GM06990 (cell line): ENCODE data around the gene NES.
"Not testable (repeated sequence)": the region's sequence is repeated elsewhere in the genome, so short reads cannot be mapped to it uniquely, and the experiment has no call there.

Source experiments
- DNase-seq: peaks from one replicate; pipeline ENCODE4 v3.0.0-alpha.2; 2011; ENCODE audit not compliant: insufficient read length; ENCODE audit errors: extremely low read depth
- H3K27me3 ChIP-seq: replicated peaks from 2 replicates; pipeline ENCODE4 v1.6.0; 2011; ENCODE audit warnings: low read length; ENCODE audit not compliant: control insufficient read depth, insufficient read depth
- H3K36me3 ChIP-seq: 2 replicates; pipeline ENCODE4 v1.5.1; 2011; ENCODE audit warnings: low read length; ENCODE audit not compliant: control insufficient read depth, insufficient read depth
- H3K4me3 ChIP-seq: replicated peaks from 2 replicates; pipeline ENCODE4 v1.5.1; 2011; ENCODE audit warnings: low read depth, mild to moderate bottlenecking, control low read depth, low read length
- TF ChIP-seq, protein P1 (sequence below): IDR thresholded peaks from 2 replicates; pipeline ENCODE4 v1.5.1; 2011; ENCODE audit warnings: low read length, control low read depth, mild to moderate bottlenecking, inconsistent platforms; ENCODE audit not compliant: insufficient read depth, poor library complexity, severe bottlenecking

NES gene

DNA sequence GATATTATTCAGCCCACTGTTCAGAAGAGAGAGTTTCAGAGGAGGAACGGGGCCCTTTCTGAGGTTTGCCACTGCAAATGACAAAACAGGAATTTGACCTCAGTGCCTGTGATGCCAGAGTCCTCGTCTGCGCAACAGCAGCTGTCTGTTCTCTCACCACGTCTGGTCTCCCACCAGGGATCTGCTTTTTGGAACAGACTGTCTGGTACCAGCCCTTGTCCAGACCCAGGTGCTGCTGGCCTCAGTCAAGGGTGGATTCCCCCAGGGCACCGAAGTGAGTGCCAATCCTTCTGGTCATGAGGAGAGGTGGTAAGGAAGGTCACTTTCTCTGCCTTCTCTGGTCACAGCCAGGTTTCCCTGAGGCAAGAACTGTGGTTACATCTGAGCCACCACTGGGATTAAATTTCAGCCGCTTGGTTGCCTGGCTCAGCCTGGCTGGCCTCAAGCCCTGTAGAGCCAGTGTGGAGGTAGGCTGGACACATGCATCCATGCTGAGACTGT is 37.6 kb downstream of the NES start:
- Histone ChIP-seq H3K4me3 (no peak overlapping the region), H3K36me3 (no peaks in the 10 kb centered on the region), H3K27me3 (peaks cover 3% of the 10 kb centered on the region; the same call in 1 of the 2 replicates)
- no peak for DNase-seq
- TF ChIP-seq, protein P1, sequence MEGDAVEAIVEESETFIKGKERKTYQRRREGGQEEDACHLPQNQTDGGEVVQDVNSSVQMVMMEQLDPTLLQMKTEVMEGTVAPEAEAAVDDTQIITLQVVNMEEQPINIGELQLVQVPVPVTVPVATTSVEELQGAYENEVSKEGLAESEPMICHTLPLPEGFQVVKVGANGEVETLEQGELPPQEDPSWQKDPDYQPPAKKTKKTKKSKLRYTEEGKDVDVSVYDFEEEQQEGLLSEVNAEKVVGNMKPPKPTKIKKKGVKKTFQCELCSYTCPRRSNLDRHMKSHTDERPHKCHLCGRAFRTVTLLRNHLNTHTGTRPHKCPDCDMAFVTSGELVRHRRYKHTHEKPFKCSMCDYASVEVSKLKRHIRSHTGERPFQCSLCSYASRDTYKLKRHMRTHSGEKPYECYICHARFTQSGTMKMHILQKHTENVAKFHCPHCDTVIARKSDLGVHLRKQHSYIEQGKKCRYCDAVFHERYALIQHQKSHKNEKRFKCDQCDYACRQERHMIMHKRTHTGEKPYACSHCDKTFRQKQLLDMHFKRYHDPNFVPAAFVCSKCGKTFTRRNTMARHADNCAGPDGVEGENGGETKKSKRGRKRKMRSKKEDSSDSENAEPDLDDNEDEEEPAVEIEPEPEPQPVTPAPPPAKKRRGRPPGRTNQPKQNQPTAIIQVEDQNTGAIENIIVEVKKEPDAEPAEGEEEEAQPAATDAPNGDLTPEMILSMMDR = no peak

DNA sequence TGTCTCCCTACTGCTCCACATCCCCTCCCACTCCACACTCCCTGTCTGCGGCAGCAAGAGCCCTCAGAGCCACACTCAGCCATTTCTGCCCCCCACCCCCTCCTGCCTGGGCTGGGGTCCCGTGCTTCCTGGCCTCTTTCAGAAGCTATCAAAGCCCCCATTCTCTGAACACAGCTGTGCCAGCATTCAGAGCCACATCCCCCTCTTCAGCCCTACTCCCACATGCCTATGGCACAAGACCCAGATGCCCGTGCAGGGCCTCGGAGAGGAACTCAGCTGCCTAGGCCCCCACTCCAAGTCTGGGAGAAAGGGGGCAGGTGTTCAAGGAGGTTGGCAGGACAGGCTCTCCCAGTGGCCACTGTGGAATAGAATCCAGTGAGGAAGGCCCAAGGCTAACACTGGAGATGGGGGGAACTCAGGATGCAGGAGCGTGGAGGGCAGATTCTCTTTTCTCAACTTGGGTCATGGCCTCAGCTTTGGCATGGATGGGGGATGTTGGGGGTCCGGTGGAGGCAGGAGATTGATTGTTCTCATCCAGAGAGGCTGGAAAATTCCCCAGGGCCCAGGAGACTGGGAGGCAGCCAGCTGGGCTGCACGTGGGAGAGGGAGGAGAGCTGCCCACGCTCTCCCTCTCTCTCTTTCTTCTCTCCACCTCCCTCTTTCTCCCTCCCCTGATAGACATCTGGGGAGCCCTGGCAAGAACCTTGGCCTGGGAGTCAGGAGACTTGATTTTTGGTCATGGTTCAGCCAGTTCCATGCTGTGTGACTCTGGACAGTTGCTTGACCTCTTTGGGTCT is 38.8 kb downstream of the NES start:
- DNase-seq = no peak
- Histone ChIP-seq H3K36me3 (no peaks in the 10 kb centered on the region), H3K4me3 (no peak overlapping the region), H3K27me3 (peaks cover 3% of the 10 kb centered on the region)
- TF ChIP-seq, protein P1 = no peak

DNA sequence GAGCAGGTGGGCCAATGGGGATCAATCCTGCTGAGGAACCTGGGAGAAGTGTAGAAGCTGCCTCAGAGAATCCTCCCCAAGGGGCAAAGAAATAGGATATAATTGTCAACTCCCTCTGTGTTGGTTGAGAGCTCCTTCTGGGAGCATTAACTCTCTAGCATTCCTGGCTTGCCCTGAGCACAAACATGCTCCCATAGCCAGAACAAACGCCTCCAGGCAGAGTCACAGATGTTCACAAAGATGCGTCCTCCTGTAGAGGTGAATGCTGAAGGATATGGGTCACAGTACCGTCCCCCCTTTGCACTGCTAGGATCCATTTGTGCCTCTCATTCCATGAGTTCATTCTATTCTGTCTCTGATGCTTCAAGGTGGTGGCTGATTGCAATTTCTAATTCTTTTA is 44.9 kb downstream of the NES start:
- Histone ChIP-seq H3K27me3 (no peaks in the 10 kb centered on the region; the same call in none of the 2 replicates), H3K36me3 (no peaks in the 10 kb centered on the region), H3K4me3 (no peak overlapping the region)
- TF ChIP-seq, protein P1 = no peak
- no peak for DNase-seq

DNA sequence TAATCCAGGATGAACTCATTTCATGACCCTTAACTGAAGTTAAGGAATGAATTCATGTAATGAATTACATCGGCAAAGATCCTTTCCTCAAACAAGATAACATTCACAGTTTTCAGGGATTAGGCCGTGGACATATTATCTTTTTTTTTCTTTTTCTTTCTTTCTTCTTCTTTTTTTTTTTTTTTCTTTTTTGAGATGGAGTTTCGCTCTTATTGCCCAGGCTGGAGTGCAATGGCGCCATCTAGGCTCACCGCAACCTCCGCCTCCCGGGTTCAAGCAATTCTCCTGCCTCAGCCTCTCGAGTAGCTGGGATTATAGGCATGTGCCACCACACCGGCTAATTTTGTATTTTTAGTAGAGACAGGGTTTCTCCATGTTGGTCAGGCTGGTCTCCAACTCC is 46.1 kb downstream of the NES start:
- not testable (repeated sequence) for H3K27me3 ChIP-seq, H3K36me3 ChIP-seq, H3K4me3 ChIP-seq, DNase-seq

DNA sequence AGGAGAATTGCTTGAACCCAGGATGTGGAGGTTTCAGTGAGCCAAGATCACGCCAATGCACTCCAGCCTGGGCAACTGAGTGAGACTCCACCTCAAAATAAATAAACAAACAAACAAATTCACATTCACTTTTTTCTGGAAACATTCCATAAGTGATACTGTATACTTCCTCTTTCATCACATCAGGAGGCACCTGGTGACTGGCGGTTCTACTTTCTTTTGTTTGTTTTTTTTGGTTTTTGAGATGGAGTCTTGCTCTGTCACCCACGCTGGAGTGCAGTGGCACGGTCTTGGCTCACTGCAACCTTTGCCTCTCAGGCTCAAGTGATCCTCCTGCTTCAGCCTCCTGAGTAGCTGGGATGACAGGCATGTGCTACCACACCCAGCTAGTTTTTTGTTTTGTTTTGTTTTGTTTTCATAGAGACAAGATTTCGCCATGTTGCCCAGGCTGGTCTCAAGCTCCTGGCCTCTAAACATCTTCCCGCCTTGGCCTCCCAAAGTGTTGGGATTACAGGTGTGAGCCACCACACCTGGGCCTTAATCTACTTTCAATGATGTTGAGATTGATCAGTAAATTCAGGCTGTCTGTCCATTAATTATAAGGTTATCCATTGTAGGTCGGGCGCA is 47.3 kb downstream of the NES start:
- TF ChIP-seq, protein P1 = no peak
- DNase-seq = no peak
- Histone ChIP-seq H3K4me3 (no peak overlapping the region), H3K36me3 (no peaks in the 10 kb centered on the region), H3K27me3 (no peaks in the 10 kb centered on the region; the same call in none of the 2 replicates)

DNA sequence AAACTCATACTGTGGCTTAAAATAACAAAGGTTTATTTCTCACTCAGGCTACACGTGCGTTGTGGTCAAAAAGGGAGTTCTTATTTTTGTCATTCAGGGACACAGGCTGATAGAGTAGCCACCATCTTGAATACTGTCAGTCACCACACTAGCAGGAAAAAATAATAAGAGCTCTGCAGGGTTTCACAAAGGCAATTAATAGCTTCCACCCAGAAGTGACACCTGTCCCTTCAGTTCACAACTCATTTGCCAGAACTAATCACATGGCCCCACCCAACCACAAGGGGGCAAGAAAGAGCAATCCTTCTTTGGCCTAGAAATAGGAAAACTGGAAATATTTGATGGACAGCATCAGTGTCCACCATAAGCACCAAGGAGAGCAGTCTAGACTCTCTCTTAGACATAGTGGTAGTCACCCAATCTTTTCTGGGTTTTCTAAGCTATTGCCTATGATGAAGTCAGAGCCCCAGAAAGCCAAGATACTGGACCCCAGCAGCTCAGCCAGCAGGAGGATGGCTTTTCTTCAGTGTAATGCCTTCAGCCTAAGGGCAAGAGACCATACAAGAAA is 49.8 kb downstream of the NES start:
- Histone ChIP-seq H3K27me3 (peaks cover 2% of the 10 kb centered on the region), H3K36me3 (no peaks in the 10 kb centered on the region), H3K4me3 (no peak overlapping the region)
- TF ChIP-seq, protein P1 = peak; percentile 68
- DNase-seq = no peak
